AG04449 (cell line): ENCODE results near the gene DLL3.

ENCODE experiments used
- CTCF ChIA-PET: fragments of 350-600 bp; formaldehyde crosslinking; extraction: SDS; loops from one replicate; lab custom pipeline; 2021; ENCODE audit warnings: antibody characterized with exemption; lab: Yijun Ruan, JAX
- POLR2A ChIA-PET: fragments of 400-600, 350-600 bp; formaldehyde crosslinking; extraction: SDS; loops from one replicate; lab custom pipeline; 2020; ENCODE audit warnings: antibody characterized with exemption, inconsistent platforms; lab: Yijun Ruan, JAX
- DNase-seq: peaks from one replicate; pipeline ENCODE4 v3.0.0-alpha.2; 2010; ENCODE audit warnings: low read depth, low spot score
- H3K4me3 ChIP-seq: 2 replicates; pipeline ENCODE4 v1.5.1; 2011; ENCODE audit warnings: low read depth, mild to moderate bottlenecking, control low read depth, low read length
- CTCF ChIP-seq: IDR thresholded peaks from one replicate; pipeline ENCODE4 v1.5.1; 2011; ENCODE audit warnings: mild to moderate bottlenecking, moderate library complexity, low read length, control low read depth, inconsistent platforms; ENCODE audit not compliant: insufficient read depth; ENCODE audit errors: missing control alignments

The DLL3 gene

DNA sequence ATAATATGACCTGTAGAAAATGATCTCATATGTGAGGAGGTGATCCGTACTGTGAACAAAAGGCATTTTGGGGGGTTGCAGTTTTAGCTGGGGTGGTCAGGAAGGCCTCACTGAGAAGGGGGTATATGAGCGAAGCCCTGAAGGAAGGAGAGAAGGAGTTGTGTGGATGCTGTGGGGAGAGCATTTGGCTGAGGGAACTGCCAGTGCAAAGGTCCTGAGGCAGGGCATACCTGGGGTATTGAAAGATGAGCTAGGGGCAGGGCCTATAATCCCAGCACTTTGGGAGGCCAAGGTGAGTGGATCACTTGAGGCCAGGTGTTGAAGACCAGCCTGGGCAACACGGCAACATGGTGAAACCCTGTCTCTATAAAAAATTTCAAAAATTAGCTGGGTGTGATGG lies 18.7 kb downstream of the DLL3 start:
- TF ChIP-seq CTCF = no peak
- no peak for DNase-seq
- H3K4me3 ChIP-seq = no peak overlapping the region
- ChIA-PET POLR2A (no interaction called here), CTCF (interaction anchor here (0.6 to 1.2 kb wide), 2 partner anchors 16 to 124 kb away, joined by 3 to 4 read pairs; partner anchors contain the start of gene EID2B)

DNA sequence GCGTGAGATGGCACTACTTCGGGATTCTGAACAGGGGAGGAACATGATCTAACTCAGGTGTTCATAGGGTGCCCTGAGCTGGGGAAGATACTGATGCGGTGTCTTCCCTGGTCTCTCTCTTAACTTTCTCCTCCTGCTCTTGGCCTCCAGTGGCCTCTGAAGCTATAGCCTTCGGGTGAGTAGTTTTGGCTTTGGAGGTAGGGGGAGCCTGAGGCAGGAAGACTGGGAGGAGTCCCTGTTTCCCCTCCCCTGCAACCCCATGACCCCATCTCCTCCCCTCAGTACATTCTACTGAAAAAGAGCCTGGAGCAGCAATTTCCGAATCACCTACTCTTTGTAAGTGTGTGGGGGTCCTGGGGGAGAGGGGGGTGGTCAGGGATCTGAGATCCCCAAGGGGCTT lies 19.7 kb downstream of the DLL3 start:
- H3K4me3 ChIP-seq = no peak overlapping the region
- POLR2A ChIA-PET = no interaction called here
- CTCF ChIA-PET = interaction anchor here (0.9 to 2.2 kb wide), 4 partner anchors 11 to 15 kb away, joined by 3 to 8 read pairs (median 4); partner anchors contain the start of gene EID2B
- TF ChIP-seq CTCF = no peak
- DNase-seq = no peak

GRCh38 chr19:39518975-39519374 lies 20.2 kb downstream of the DLL3 start:
- CTCF ChIA-PET = interaction anchor here (0.9 to 2.2 kb wide), 3 partner anchors 11 to 16 kb away, joined by 3 to 8 read pairs (median 3); partner anchors contain the start of gene EID2B
- no peak for TF ChIP-seq CTCF
- no peak overlapping the region for H3K4me3 ChIP-seq
- POLR2A ChIA-PET = no interaction called here
- no peak for DNase-seq

DNA sequence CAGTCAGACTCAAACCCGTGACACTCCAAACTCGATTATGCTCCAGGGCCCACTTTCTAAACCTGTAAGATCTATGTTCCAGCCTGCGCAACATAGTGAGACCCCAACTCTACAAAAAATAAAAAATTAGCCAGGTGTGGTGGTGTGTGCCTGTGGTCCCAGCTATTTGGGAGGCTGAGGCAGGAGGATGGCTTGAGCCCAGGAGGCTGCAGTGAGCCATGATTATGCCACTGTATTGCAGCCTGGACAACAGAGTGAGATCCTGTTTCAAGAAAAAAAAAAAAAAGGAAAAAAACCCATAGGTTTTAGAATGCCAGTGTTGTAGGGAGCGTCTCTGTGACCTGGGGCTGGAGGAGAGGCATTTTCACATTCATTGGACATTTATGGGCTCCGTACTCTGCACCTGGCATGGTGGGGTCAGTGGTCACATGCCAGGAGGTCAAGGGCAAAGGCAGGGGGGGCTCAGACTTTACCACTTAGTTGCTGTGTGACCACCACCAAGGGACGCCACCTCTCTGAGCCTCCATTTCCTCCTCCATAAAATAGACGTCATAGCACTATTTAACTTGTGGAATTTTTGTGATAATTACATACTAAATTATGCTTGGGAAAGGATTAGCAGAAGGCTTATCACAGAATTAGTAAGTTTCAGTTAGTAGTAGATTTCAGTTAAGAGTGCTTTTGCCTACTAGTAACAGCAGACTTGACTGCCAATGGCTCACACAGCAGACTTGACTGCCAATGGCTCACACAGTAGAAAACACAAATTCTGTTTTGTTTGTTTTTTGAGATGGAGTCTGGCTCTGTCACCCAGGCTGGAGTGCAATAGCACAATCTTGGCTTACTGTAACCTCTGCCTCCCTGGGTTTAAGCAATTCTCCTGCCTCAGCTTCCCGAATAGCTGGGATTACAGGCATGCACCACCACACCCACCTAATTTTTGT lies 22.1 kb downstream of the DLL3 start:
- CTCF ChIA-PET = interaction anchor here (1.3 to 2.0 kb wide), 4 partner anchors 12 to 81 kb away, joined by 3 to 8 read pairs (median 4); partner anchors contain the start of genes EID2 and EID2B
- no peak overlapping the region for H3K4me3 ChIP-seq
- no peak for DNase-seq
- POLR2A ChIA-PET = interaction anchor here (0.8 kb wide), 1 partner anchor 113 kb away, joined by 3 read pairs; no protein-coding TSS in a partner anchor
- TF ChIP-seq CTCF = no peak

DNA sequence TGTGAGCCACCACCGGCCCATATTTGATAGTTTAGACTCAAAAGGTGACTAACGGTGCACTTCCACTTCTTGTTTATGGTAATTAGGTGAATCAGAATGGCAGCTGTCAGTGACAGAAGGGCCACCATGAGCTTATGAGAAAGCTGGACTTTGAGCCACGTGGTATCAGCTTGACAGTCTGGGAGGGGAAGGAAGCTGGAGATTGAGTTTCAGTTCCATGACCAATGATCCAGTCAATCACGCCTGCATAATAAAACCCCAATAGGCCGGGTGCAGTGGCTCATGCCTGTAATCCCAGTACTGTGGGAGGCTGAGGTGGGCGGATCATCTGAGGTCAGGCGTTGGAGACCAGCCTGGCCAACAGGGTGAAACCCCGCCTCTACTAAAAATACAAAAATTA lies 25.7 kb downstream of the DLL3 start:
- H3K4me3 ChIP-seq = no peak overlapping the region
- no peak for DNase-seq
- no peak for TF ChIP-seq CTCF
- CTCF ChIA-PET = interaction anchor here (0.6 to 2.2 kb wide), 5 partner anchors 8 to 127 kb away, joined by 3 to 8 read pairs (median 7); partner anchors contain the start of gene EID2B
- POLR2A ChIA-PET = interaction anchor here (0.6 to 0.7 kb wide), 2 partner anchors 92 to 894 kb away, joined by 4 read pairs; no protein-coding TSS in a partner anchor

- POLR2A ChIA-PET = interaction anchor here (0.5 to 0.6 kb wide), 2 partner anchors 93 to 95 kb away, joined by 3 to 4 read pairs; no protein-coding TSS in a partner anchor
- TF ChIP-seq CTCF = no peak
- H3K4me3 ChIP-seq = no peak overlapping the region
- DNase-seq = no peak
- CTCF ChIA-PET = interaction anchor here (1.0 to 2.2 kb wide), 5 partner anchors 8 to 128 kb away, joined by 4 to 8 read pairs (median 7); partner anchors contain the start of gene EID2B
Observed at GRCh38 chr19:39525205-39525604, 26.5 kb downstream of the DLL3 start.
